HG03159 (cell line): ENCODE data around the gene OSTN.

Experiments used
- ATAC-seq: cut with Tn5 transposase; IDR thresholded peaks from one replicate; pipeline ENCODE4 v1.9.1; 2021; ENCODE audit warnings: mild to moderate bottlenecking, moderate library complexity; ENCODE audit not compliant: unreplicated experiment

OSTN gene

GRCh38 chr3:191303596-191303995 is 104.6 kb downstream of the OSTN start:
- no peak for ATAC-seq

GRCh38 chr3:191306428-191306827 is 107.4 kb downstream of the OSTN start:
- ATAC-seq, result no peak

GRCh38 chr3:191307341-191307740 is 108.3 kb downstream of the OSTN start:
- no peak for ATAC-seq

GRCh38 chr3:191313296-191313695 is 114.3 kb downstream of the OSTN start:
- no peak for ATAC-seq

GRCh38 chr3:191314109-191314728 is 115.2 kb downstream of the OSTN start:
- no peak for ATAC-seq
